GM21367 (cell line): ENCODE data around the gene TNNT2.

Experiments used
- ATAC-seq: cut with Tn5 transposase; IDR thresholded peaks from one replicate; pipeline ENCODE4 v1.9.1; 2021; ENCODE audit not compliant: unreplicated experiment

Gene TNNT2

DNA sequence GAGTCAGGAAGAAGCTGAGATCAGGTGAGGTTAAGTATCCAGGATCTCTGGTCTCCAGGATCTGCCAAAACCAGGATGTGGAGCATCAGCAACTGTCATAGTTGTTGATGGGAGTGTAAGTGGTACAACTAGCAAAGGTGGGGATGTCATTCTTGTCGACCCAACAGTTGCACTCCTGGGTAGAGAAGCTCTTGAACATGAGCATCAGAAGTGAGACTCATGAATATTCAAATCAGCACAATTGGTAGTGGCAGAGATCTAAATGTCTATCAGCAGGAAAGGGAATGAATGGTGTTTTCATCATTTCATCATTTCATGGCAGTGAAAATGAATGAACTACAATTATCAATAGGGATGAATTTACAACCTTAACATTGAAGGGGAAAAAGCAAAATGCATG is 25.9 kb upstream of the TNNT2 start:
- no peak for ATAC-seq

DNA sequence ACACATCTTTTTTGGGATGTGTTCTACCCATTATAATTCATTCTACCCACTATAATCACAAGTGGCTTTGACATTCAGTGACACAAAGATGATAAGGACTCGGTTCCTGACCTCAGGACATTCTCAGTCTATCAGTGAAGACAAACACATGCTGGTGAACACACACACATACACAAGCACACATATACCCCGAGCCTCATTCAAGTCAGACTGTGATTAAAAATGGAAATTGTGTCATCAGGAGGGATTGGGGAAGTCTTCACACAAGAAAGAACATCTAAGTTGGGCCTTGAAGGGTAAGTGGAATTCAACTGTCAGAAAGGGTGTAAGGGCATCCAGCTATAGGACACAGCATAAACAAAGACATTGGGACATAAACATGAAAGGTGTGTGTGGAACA is 24.2 kb upstream of the TNNT2 start:
- ATAC-seq: no peak

DNA sequence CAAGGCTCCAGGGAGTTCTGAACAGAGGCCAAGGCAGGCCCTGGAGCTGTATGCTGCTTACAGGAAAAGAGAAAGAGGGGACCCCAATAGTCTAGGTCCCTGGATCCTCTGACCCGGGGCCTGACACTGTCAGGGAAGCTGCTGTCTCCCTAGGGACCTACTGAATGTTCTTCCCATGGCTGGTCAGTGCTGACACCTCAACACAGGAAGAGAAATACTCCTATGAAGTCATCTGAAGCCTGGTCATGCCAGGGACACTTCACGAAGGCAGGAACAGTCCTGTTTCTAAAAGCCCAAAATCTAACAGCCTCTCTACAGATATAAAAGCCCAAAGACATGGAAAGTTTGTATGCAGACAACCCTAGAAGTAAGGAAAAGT is 23.4 kb upstream of the TNNT2 start:
- no peak for ATAC-seq

DNA sequence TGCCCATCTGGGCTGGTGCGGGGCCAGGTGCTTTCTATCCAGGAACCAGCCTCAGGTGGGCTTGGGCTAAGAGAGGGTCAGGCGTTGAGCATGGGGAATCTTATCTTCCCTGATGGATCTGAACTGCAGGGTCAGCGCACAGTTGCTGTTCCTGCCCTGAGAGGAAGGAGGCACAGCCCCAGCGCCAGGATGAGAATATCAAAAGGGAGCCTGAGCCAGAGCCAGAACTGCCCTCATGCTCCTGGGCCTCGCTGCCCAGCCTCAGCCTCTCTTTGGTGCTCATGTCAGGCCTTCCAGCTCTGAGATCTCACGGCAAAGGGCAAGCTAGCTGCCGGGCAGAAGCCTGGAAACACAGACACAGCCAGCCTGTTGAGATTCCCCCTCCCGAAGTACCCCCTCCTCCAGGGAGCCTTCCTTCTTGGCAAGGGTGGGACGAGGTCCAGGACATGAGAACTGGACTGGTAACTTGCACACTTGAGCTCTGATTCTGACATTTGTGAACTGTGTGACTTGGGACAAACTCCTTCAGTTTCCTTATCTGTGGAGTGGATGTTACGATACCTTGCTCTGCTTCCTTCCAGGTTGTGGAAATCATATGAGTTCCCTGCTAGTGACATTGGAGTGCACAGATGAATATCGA is 22.9 kb upstream of the TNNT2 start:
- no peak for ATAC-seq

DNA sequence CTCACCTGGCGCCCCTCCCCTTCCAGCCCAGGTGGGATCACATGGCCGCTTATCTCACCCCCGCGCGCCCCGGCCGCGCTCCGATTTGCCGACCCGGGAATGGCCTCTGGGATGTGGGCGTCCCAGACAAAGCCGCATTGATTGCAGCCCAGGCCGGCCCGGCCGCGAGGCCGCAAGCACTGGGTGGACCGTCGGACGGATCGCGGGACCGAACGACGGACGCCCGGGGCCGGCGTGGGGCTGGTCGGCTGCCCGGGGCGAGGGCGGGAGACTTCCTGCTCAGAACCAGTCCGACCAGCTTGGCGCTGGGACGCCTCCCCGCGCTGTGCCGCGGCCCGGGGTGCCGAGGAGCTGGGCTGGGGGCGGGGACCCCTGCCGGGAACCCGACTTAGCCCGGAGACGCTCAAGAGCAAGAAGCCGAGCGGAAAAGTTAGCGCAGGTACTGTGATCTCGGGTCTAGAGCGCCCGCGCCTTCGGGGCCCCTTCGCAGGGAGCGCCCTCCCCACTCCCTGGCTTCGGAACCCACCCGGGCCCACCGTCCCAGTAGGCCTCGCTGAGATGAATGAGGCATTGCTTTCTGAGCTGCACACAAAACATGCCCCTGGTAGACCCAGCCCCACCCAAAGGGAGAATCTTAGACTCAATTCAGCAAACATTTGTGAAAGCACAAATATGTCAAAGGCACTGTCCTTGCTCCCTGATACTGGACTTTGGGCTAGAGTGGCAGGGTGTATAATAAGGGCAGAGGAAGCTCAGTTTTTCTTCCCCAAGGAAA is 22.1 kb upstream of the TNNT2 start:
- no peak for ATAC-seq

DNA sequence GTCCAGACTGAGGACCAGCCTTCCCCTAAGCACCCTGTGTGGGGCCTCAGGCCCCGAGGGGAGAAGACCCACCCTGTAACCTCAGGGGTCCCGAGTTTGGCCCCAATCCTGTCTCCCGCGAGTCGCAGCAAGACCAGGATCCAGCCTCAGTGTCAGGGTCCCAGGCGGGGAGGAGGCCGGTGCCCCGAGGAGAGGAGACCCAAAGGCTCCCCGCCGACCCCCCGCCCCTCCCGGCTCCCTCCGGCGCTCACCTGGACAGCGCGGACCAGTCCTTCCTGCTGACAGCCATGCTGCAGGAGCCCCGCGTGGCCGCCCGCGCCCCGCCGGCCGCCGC is 21.5 kb upstream of the TNNT2 start, which contains the start of gene LAD1:
TSS of gene LAD1 (minus strand) at position 307 of the 334 bp plus-strand sequence. CDS start at position 289, 18 bp downstream.
- ATAC-seq: no peak

DNA sequence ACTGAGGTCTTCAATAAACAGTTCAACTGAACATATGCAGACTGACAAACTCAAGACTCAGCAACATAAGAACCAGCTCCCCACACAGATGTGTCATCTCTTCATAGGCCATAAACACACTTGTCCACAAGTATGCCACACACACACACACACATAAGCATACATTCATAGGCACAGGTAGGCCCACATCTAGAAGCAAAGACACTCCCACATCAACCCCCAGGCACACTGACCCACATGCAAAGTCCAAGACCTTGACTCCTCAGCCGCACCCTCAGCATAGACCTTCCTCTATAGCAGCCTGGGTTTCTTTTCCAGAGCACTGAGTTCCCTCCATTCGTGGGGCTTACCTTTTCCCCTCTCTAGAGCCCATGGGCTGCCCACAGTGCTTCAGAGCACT is 20.2 kb upstream of the TNNT2 start:
- no peak for ATAC-seq

DNA sequence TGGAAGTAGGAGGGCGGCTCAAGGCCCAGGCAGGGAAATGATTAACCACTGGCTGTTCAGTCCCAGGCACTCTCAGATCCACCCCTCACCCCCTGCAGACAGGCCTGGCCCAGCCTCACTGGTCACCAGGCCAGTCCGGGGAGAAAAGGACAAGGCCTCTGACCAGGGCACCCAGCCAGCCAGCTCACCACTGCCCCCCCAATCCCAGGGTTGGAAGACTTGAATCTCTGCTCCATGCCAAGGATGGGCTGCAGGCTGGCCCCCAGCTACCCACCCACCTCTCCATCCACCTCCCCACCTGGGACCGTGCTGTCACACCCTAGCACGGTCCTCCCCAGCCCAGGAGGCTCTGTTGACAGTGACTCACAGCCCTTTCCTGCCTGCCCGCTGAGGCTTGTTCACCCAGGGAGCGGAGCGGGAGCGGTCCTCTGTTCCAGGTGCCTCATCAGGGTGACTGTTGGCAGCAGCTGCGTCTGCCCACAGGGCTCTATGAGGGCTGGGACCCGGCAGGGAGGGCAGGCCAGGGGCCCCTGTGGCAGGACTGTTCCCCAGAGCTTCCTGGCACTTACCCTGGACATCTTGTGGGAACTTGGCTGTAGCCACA is 19.5 kb upstream of the TNNT2 start:
- ATAC-seq: no peak

DNA sequence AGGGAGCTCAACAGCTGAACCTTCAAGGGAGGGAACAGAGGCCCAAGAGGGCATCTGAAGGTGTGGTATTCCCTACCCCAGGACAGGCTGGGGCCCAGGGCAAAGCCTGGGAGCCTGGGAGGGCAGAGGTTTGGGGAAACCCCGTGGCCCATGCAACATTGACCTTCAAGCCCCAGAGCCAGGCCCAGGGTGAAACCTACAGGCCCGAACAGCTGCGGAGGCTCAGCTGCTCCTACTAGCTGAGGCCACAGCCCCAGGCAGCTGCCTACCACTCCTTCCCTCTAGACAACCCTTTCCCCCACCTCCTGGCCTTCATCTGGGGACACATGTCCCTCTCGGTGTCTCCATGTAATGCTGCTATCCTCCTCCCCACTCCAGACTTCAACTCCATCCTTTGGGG is 18.5 kb upstream of the TNNT2 start:
- no peak for ATAC-seq

DNA sequence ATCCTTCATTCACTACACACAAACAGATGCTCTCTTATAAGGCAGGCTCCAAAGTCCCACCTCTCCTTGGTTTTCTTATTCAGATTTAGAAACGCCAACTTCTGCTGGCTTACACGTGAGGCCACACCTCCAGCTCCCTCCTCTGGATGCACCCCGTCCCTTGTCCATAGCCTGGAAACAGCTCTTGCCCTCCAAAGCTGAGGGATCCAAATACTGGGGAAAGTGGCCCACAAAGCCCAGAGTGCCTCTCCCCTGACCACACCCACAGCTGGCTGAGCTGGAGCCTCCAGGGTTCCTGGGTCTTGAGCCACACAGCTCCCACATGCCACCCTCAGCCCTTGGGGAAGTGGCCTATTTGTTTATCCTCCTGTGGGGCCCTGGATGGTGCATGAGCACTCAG is 17.1 kb upstream of the TNNT2 start:
- no peak for ATAC-seq

DNA sequence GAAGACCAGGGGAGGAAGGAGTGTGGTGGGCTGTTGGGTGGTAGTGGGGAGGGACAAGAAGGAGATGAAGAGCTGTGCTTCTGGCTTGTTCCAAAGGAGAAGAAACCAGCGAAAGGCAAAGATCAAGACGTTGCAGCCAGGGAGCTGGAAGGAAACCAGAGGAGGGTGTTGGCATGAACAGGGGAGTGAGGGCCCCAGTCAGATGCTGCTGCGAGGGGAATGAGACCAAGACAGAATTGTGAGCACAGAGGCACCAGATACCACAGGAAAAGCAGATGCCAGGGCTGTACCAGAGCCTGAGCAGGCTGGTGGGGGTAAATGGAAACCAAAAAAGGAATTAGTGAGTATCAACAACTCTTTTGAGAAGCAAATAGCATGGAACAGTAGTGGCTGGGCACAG is 15.6 kb upstream of the TNNT2 start:
- no peak for ATAC-seq

DNA sequence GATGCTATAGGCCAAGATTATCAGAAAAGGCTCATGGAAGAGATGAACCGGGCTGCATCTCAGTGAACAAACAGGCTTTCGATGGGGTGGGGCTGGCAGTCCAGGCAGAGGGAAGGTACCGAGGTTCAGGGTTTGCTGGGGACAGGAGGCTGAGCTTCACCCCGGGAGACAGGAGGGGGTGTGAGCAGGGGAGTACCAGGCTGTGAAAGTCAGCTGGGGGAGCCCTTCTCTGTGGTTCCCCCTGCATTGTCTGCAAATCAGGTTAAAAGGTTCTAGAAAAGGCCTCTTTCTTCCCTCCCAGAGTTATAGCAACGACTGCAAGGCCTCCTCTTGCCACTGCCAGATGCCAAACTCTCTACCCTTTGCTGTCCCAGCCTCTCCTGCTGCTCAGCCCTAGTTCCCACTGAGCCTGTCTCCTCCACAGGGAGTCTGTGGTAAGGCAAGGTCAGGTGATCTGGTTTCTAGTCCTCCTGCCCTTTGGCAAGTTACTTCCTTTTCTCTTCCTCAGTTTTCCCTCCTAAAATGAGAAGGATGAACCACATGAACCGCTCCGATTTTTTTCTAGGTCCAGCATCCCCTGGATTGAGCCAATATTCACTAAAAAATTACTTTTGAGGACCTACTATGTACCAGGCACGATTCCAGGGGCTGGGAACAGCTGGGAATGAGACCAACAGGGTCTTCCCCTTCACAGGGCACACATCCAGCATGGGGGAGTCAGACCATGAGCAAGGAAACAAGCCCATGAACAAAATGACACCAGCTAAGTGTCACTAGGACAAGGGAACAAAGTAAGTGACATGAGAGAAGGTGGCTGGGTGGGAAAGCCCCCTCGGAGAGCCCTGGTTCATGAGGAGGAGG is 14.4 kb upstream of the TNNT2 start:
- ATAC-seq: no peak

DNA sequence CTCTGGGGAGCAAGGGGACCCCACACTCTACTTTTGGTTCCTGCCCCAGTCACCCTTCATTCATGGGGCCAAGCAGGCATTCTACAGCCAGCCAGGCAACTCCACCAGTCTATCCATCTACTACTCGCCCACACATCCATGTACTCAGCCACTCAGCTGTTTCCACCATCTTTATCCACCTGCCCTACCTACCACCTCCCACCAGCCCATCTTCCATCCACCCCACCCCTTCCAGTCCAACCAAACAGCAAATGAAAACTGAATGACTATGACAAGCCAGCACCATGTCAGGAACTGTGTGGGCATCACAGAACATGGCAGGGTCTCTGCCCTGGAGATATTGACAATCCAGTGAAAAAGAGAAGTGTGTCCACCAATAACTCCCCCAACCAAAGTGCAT is 13.7 kb upstream of the TNNT2 start:
- no peak for ATAC-seq

DNA sequence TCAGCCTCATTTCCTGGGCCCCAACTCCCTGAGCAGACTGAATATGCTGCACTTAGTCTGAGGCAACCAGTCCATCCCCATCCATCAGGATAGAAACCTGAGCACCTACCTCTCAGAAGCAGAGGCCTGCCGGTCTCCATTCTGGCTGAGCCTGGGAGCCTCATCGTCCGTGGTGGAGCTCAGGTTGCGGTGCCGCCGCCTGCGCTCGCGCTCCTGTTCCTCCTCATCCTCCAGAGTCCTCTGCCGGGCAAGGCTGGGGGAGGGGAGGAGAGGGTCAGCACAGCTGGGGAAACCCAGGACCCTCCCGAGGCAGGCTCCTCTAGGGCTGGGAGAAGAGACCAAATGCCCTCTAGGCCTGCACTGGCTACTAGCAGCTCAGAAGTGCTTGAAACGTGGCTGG is 11.6 kb upstream of the TNNT2 start:
- no peak for ATAC-seq

DNA sequence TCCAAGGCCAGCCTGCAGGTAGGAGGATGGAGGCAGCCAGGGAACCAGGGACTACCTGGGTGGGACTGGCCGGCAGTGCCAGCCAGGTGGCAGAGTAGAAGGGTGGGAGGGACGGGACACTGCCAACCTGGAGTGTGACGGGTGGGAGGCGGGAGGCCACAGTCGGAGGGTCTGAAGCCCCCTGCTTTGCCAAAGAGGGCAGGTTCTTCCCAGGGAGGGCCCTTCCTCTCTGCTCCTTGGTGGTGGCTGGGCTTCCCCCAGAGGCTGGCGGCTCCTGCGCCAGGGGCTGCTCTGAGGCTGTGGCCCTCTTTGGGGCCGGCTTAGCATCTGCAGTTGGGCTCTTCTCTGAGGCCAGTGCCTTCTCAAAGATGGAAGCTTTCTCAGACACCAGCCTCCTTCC is 8.7 kb upstream of the TNNT2 start:
- ATAC-seq: no peak

DNA sequence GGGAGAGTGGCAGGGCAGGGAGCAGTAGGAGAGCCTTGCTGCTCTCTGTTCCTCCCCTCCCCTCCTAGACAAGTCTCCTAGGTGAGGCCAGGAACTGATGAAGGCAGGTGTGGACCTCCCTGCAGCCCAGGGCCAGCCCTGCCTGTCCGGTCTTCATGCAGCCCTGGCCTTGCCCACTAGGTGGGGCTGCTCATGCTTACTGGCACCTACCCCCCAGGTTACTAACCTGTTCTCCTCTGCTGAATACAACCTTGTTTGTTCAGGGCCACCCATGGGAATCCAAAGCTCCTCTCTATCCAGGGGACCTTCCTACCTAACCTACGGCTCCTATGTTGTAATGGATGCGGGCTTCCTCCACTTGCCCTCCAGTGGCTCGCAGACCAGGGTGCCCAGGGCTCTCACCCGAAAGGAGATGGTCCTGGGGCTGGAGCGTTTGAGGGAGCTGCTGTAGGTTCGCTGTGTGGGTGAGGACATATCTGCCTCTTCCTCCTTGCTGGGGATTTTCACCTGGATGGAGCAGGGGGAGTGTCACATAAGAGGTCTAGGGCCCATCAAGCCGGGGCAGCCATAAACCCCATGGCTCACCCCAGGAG is 7.9 kb upstream of the TNNT2 start:
- ATAC-seq: no peak

DNA sequence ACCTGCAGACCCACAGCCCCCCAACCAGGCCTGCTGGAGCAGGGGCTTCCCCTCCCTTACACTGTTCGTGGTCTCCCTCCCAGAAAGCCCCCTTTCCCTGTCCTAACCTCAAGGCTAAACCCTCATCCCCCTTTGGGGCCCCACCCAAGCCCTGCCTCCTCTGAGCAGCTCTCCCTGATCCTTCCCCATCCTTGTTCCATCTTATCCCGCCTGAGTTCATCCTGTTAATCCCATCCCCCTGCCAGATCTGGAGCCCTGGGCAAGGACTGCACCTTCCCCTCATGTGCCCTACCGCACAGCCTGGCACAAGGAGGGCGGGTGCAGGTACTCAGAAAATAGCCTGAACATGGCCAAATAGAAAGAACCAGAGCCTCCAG is 6.9 kb upstream of the TNNT2 start:
- ATAC-seq: no peak

DNA sequence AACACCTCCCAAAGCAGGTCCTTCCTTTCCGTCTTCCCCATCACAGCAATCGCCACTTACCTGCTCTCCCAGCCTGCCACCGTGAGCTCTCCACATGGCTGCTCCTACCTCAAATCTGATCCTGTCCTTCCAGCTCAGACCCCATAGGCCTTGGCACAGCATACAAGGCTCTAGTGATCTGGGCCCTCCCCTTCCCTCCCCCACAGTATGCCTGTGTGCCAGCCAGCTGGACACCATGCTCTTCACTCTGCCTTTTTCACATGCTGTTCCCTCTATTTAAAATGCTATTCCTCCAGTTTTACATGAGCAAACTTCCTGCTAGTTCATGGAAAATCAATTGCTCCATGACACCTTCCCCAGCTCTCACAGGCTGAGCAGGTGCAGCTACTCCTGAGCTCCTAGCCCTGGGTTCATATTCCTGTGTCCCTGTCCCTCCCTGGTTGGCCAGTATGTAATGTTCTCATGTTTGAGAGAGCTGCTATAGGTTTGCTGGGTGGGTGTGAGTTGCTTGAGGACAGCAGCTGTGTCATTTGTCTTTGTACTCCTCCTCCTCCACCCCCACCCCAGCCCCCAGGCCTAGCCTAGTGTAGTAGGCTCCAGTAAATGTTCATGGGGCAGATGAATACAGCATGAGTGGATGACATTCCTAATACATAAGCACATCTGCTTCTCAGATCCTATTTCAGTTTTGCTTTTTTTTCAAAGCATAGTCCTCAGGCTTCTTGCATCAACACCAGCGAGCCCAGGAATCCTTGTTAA is 6.3 kb upstream of the TNNT2 start:
- ATAC-seq: no peak

DNA sequence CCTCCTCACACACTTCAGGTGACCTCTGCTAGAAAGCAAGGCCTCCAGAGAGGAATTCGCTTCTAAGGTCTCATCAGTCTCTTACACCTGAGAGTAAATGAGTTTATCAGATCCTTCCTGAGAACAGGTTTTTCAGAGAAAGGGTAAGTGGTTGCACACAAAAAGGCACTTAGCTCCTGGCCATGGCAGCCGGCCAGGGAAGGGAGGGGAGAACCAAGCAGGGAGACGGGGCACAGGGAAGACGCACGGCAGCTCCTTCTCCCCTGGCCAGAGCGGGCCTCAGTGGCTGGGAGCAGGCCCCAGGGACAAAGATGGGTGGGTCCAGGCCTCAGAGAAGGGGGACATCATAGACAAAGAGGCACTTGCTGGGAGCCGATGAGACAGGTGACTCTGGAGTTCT is 3.6 kb upstream of the TNNT2 start:
- ATAC-seq: no peak

DNA sequence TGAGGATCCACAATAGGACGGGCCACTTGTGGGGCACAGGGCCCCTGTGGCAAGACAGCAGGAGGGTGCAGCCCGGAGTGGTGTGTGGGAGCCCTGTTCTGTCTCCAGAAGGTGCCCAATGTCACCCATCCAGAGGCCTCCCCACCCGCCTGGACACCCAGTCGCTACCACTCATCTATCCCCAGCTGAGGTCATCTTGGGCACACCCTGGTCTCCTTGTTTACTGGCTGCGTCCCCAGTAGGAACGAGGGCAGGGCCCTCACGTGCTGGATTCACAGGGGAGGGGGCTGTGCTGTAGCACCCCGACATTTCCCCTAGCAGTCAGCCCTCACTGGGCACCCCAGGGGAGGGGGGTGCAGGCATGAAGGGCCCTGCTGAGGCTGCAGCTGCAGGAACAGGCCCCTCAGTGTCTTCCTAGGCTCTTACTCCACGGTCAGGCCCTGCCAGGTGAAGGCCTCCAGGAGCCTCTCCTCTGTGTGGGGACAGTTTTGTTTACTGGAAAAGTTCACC is 2.3 kb upstream of the TNNT2 start:
- no peak for ATAC-seq
